Esophagus muscularis mucosa (tissue), 4 donors: ENCODE results near the gene COL11A2.

Source experiments
- CTCF ChIP-seq, 3 experiments: fragments of 200-600 bp in 2 of 3; fragments of 450-650 bp in 1 of 3; sonication (generic) in 2 of 3; IDR thresholded peaks; one replicate each; pipeline ENCODE4 v1.5.1; 2017 to 2019; ENCODE audit warnings: antibody characterized with exemption in 3 of 3, mild to moderate bottlenecking in 2 of 3, moderate library complexity in 1 of 3
- EP300 ChIP-seq: sonication (generic); formaldehyde crosslinking; IDR thresholded peaks from one replicate; pipeline ENCODE4 v1.6.1; 2017; ENCODE audit warnings: antibody characterized with exemption
- POLR2A ChIP-seq: fragments of 450-650 bp; IDR thresholded peaks from one replicate; pipeline ENCODE4 v1.6.1; 2017; ENCODE audit warnings: antibody characterized with exemption, moderate library complexity, mild to moderate bottlenecking, low read depth

- TF ChIP-seq CTCF (IDR thresholded peaks at IDR 0.05) (no peak), POLR2A (no peak), EP300 (no peak)
Measured at GRCh38 chr6:33194431-33194979, 2.2 kb upstream of the COL11A2 start.
